Stimulated activated CD4-positive, alpha-beta T cell treated with anti-CD3 and anti-CD28 coated beads, TNF-alpha, amount 100 ng/mL, for 48 hours (primary cell): ENCODE measurements around the gene AMOTL1.
A peak's percentile ranks its signal among the peaks of the same experiment; 100 is the strongest.
"Not testable (repeated sequence)": the region's sequence is repeated elsewhere in the genome, so short reads cannot be mapped to it uniquely, and the experiment has no call there.

Experiments
- DNase-seq, 3 donors: peaks; one replicate each; pipeline ENCODE4 v3.0.0-alpha.2; 2020; ENCODE audit warnings: low read depth in 3 of 3

The AMOTL1 gene

DNA sequence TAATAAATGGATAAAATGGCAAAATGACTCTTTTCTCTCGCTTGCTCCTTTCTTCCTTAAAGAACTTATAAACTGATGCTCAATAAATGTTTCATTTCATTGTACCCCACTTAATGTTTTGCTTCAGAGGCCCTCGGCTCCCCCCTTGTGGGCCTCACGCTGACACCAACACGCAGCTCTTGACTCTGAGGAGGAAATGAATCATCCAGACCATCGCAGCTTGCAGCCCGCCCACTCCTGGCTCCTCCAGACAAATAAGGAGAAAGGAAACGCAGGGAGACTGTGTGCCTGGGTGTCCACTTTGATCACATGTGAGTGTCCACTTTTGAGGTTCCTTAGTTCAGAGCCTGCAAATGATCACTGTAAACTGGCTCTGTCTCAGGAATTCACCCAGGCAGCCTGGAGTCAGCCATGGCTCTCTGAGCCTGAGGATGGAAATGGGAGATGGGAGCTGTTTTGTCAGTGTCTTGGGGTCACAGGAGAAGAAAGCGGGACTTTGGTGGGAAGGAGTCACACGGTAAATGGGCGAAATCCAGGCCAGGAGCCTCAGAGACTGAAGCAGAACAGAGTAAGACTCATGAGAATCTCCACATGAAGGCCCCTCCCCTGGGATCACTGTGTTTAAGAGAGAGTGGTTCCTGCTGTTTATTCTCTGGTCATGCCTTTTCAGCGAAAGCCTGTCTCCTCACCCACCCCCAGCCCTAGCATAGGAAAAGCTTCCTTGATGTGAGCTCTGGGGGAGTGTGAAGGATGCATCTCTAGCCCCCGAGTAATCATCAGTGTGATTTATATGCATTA lies 108.7 kb downstream of the AMOTL1 start:
- peak; percentile 28 to 69 (median 69) for DNase-seq

GRCh38 chr11:94877443-94878200 lies 109.5 kb downstream of the AMOTL1 start:
- DNase-seq = no peak

DNA sequence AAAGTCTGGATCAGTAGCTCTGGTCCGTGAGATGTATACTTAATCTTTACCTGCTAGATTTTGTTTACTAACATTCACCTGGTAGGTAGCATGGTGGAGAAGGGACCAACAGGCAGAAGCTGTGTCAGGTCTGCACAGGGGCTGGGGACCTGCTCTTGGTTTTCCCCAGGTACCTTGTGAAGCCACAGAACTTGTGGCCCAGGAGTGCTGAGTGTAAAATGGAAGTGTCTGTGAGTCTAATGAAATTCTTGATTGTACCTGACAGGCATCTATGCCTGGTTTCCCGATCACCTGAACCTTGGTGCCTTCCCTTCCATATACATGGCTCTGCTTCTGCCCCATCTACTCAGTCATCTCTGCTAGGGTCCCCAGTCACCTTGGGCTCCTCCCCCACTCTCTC lies 110.8 kb downstream of the AMOTL1 start:
- no peak for DNase-seq

DNA sequence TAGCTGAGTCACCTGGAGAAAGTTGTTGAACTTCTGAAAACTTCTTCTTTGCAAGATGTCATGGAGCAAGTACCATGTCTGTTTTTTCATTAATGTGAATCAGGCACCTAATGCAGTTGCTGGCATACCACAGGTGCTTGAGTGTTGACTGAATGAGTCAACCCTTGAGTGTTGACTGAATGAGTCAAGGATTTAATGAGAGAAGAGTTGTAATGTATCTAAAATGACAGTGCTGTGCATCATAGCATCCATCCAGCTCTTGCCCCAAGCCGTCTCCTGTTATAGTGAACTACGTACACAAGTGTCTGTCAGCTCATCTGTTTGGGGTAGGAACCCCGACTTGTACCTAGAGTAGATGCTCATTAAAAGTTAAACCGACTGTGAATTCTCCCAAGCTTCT lies 112.1 kb downstream of the AMOTL1 start:
- DNase-seq = no peak

- no peak for DNase-seq
Measured at GRCh38 chr11:94882931-94883330, 114.8 kb downstream of the AMOTL1 start.

- no peak for DNase-seq
Measured at GRCh38 chr11:94883878-94884277, 115.7 kb downstream of the AMOTL1 start.

GRCh38 chr11:94884376-94884775 lies 116.2 kb downstream of the AMOTL1 start:
- no peak for DNase-seq

DNA sequence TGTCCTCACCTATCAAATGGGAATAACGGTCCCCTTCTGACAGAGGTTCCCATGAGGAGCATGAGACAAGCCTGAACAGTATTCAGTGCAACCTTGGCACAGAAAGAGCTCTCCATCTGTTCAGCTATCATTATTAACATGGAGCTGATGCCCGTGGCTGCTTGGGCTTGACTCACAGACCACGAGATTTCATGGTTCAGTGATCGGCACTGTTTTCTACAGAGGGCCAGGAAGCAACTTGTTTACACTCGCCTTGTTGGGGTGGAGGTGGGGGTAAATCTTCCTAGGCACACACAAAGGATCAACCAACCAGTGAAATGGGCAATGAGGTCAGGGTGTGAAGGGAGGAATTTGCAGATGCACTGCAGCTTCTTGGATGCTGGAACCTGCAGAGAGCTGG lies 117.0 kb downstream of the AMOTL1 start:
- DNase-seq = no peak

DNA sequence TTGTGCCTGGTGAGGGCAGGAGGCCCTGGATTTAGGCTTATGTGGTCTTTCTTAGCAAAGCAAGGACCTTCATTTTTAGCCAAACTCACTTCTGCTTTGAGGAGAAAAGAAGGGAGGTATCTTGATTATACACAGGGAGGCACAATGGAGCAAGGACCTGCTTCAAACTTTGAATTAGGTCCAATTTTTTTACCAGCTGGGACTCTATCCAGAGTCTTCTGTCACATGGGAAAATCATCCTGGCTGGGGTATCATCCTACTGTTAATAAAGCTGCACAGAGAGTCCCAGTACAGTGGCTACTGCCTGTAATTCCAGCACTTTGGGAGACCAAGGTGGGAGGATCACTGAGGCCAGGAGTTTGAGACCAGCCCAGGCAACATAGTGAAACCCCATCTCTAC lies 117.4 kb downstream of the AMOTL1 start:
- DNase-seq = no peak

DNA sequence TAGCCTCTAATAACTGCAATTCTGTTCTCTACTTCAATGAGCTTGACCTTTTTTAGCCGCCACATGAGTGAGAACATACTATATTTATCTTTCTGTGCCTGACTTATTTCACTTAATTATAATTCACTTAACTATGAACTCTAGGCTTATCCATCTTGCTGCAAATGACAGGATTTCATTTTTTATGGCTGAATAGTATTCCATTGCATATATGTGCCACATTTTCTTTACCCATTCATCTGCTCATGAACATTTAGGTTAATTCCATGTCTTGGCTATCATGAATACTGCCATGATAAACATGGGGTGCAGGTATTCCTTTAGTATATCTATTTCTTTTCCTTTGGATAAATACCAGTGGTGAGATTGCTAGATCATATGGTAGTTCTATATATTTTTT lies 120.0 kb downstream of the AMOTL1 start:
- DNase-seq = no peak

GRCh38 chr11:94895451-94895850 lies 127.3 kb downstream of the AMOTL1 start:
- no peak for DNase-seq

GRCh38 chr11:94895971-94896370 lies 127.8 kb downstream of the AMOTL1 start:
- no peak for DNase-seq

DNA sequence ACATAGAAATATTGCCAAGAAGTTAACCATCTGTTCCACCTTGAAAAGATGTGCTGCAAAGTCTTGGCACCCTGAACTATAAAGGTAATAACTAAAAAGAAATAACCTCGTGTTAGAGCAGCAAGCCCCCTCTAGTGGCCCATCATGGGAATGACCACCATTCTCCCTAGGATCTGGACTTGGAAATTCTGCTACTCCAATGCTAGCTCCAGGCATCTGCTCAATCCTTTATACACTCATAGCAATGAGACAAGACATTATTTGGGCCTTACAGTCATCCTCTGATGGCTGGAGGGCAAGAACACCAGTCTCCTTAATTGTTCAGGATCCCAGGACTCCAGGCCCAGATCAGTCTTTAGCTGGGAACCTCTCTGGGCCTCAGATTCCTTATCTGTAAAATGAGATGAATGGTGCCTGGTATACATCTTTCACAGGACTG lies 129.2 kb downstream of the AMOTL1 start:
- DNase-seq = peak in 2 of 3 donors; percentile 12 to 24

DNA sequence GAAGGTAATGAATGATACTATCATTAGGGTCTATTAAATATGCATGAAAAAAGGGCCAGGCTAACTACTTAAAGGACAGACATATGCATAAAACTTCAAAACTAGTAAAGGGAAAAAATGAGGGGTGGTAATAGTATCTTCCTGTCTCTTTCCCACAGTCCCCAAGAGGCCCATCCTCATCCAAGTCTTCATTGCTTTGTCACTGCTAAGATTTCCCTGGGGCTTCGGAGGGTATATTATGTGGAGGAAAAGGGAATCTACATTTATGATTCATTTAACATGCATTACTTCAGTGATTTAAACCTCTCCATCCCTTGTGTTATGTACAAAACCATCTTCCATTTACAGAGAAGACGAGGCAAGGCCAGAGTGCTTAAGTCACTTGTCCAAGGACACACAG lies 139.1 kb downstream of the AMOTL1 start:
- DNase-seq = no peak

- DNase-seq = no peak
Measured at GRCh38 chr11:94909371-94909820, 141.2 kb downstream of the AMOTL1 start.

DNA sequence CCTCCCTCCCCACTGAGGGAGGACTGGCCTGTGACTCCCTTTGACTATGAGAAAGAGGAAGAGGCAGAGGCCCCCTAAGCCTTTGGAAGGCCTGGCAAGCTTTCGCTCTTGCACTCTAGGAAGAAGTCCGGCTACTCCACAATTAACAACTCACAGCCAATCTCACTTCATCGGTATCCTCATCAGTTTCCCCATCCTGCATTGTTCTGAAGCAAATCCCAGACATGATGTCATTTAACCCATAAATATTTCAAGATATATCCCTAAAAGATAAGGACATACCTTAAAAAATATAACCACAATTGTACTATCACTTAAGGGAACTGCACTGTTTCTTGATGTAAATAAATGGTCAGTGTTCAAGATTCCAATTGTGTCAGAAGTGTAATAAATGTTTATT lies 142.1 kb downstream of the AMOTL1 start:
- no peak for DNase-seq

- no peak for DNase-seq
Measured at GRCh38 chr11:94910779-94911178, 142.6 kb downstream of the AMOTL1 start.

GRCh38 chr11:94912806-94913205 lies 144.7 kb downstream of the AMOTL1 start:
- DNase-seq = no peak

- not testable (repeated sequence) for DNase-seq
Measured at GRCh38 chr11:94913718-94914394, 145.7 kb downstream of the AMOTL1 start.

- DNase-seq = no peak
Measured at GRCh38 chr11:94920311-94920710, 152.2 kb downstream of the AMOTL1 start.

GRCh38 chr11:94922321-94923003 lies 154.3 kb downstream of the AMOTL1 start:
- DNase-seq = no peak

DNA sequence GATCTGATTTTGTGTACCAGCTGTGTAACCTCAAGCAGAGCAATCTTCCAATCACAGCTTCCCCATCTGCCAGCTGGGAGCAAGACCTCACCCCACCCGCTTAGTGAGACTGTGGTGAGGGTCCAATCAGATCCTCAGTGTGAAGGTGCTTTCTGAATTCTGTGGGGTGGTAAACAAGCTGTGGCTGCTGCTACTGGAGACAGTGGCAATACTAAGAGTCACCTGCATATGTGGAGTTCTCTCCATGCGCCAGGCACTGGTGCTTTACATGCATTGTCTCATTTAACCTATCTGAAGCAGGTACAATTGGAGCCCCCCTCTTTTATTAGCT lies 154.8 kb downstream of the AMOTL1 start:
- DNase-seq = no peak
